ENCODE data around the gene SIL1.

DNA sequence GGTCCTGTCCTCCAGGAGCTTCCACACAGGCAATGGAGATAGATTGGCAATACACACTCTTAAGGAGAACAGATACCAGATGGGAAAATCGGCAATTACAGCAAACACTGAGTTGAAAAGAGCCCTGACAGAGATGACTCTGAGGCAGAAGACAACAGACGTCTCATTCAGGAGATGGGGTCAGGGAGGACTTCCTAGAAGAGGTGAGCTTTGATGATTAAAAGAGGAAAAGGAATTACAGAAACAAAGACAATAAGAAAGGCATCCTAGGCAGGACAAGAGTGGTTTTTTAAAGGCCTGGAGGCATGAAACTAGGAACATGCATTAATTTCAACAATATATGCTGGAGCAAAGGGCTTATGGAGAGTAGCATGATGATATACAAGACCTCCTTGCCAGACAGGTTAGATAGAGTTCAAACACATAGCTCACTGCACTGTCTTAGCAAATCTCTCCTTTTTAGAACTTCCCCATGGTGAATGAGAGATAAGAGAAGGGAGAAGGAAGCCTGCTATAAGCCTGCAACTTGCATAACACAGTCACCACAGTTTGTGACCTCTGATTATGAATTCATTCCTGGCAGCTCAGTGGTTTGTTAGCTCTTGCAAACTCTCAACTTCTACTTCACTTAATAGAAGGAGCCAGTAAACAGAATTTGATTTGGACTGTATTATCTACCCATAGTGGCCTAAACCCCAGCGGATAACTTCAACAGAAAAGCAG lies 48.5 kb downstream of the SIL1 start:
- TF ChIP-seq EZH2 (IDR thresholded peaks at IDR 0.05; ENCODE audit: insufficient read depth, poor library complexity, severe bottlenecking) (no peak), EZH2phosphoT487 (IDR thresholded peaks at IDR 0.05; ENCODE audit: insufficient read depth, low read depth) (no peak)
